GM18511 (cell line): ENCODE results near the gene SEMA5A.

Experiments used
- ATAC-seq: cut with Tn5 transposase; IDR thresholded peaks from one replicate; pipeline ENCODE4 v1.9.1; 2021; ENCODE audit warnings: mild to moderate bottlenecking, moderate library complexity; ENCODE audit not compliant: unreplicated experiment

SEMA5A gene

DNA sequence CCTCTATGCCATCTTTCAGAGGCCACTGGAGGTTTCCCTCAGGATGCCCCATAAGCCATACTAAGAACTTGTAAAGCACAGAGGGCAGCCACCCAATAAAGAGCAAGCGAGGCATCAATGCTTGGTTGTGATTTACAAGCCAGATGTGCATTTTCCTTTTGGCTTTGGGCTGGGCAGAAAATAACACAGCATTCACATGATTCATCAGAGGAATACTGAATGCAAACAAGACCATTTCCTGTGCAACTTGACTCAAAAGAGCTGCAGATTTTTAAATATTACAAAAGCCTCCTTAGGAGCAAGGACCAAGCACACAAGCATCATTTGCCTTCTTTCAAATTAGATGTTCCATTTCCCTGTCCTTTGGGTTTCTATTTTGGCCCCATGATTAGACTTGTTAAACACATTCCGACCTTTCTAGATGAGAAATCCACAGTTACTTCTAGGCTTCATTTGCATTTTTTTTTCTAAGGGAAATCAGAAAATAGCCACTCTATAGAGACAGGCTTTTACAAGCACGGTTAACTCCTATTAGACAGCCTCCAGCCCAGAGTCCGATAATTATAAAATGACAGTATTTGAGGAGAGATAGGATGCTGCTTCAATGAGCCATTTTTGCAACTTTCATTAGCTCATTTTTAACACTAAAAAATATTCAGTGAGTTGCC lies 207.8 kb downstream of the SEMA5A start:
- ATAC-seq = no peak

DNA sequence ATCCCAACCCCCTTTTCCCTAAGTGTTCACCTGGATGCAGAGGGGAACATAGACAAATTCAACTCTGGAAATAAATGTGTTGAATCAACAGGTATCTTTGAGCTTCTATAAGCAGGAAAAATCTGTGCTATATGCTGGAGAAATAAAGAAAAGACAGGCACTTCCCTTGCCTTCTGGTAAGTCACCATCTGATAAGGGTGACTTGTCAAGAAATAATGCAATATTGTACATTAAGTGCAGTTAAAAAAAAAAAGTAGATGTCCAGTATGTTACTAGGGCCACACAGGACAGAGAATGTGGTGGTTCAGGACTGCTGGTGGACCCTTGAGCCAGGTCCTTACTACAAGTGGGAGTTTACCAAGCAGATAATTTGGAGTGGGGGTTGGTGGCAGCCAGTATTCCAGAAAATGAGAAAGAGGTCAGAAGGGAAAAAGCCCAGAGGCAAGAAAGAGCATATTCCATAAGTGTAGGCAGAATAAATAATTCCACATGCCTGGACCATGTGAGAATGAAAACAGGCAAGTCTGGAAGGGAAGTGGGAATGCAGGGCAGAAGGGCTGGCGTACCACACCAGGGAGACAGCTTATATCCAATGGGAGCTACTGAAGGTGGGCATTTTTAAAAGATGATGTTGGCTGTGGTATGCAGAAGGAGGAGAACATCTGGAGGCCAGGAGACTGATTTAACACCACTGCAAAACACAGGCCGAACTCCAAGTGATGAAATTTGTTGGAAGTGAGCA lies 209.9 kb downstream of the SEMA5A start:
- ATAC-seq = no peak

DNA sequence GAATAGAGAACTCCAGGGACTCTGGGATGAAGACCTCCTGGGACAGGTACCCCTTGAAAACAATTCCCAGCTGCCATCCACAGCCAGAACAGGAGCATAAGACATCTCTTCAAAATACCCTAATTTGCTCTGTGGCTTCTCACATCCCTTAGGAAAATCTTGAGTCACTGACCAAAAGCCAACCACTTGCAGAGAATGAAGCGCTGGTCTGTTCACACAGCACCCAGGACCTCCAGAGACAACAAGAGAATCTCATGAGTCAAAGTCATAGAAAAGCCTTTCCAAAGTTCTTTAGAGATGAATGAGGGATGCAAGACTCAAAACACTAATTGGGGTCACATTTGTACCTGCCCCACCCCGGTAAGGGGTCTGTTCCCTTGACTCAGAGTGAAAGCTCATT lies 210.6 kb downstream of the SEMA5A start:
- ATAC-seq = no peak

DNA sequence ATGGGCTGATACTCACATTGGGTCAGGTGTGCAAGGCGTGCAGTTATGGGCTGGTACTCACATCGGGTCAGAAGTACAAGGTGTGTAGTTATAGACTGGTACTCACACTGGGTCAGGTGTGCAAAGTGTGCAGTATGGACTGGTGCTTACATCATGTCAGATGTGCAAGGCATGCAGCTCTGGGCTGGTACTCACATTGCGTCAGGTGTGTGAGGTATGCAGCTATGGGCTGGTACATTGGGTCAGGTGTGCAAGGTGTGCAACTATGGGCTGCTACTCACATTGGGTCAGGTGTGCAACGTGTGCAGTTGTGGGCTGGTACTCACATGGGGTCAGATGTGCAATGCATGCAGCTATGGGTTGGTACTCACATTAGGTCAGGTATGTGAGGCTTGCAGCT lies 213.8 kb downstream of the SEMA5A start:
- ATAC-seq = no peak

DNA sequence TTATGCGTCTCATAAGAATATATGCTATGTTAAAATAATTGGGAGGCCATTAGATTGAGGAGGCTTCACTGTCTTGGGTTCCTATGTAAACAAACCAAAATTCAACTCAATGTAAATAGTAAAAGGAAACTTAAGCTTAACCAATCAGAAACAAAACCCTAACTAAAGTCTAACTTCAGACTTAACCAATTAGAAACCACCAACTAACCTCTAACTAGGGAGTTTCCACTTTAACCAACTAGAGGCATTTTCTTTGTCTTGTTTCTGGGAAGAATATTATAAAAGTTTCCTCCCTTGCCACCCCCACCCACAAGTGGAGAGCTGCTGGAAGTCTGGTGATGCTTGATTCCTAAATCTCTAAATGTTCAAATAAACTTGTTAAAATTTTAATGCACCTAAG lies 214.5 kb downstream of the SEMA5A start:
- no peak for ATAC-seq

DNA sequence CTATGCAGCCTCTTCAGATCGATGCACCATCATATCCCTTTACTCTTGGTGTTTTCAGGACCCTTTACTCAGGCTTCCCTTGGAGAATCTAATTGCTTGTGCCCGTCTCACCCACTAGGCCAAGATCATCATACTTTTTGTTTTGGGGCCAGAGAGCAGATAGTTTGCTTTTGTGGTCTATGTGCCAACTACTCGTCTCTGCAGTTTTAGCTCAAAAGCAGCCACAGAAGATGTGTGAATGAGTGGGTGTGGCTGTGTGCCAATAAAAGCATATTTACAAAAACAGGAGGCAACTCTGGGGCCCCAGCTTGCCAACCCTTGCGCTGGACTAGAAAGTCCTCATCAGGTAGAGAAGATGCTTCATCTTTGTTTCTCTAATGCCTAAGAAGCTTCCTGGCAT lies 216.8 kb downstream of the SEMA5A start:
- ATAC-seq = no peak

DNA sequence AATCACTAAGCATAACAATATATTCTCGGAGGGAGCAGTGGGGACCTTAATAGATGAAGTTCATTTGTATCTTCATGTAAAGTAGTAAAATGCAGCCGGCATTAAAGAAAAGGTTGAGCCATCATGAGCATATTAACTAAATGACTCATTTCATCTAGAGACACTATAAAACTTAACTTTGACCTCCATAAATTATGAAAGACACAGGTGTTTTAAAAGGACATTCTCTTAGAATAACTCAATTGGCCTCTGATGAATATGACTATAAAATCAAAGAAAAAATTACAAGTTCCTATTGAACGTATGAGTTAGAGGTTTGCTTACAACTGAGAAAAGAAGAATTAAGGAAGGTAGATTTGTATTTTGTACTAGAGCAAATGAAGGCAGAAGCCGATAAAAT lies 220.3 kb downstream of the SEMA5A start:
- ATAC-seq = no peak

DNA sequence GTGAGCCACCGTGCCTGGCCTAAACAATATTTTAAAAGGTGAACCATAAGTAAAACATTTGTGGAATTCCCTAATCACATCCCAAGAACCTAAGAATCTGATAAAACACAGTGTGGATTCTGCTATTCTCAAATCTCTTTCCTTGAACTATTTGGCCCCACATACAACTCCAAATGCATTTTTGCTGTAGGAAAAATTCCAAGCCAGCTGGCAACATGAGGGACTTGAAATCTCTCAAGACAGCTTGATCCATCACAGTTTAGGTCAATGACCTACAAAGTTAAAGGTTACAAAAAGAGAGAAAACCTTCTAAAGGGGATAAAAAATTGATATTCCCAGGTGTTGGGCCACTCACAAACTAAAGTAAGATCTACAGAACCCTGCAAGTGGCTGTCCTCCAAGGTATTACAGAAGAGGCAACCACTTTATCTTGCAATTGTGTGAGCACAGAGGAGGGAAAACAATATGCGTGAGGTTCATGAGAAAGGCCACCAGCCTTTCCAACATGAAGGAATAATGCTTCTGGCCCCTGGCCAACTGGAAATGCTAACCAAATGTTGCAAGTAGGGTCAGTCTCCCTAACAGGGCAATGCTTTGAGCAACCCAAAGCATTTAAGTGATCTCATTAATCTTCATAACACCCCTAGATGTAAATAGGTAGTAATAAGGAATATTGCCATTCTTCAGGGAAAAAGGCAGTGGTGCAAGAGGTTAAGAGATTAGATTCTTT lies 221.4 kb downstream of the SEMA5A start:
- no peak for ATAC-seq

DNA sequence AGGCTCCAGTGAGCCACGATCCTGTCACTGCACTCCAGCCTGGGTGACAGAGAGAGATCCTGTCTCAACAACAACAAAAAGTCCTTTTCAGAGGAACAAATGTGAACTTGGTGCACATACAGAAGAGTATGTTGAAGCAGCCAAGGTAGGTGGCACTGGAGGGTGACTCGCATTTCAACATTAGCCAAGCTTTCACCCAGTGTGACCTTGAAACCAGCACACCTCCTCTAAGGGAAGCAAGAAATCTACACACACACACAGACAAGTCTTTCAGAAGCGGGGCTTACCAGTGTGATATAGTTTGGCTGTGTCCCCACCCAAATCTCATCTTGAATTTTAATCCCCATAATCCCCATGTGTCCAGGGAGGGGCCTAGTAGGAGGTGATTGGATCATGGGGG lies 225.2 kb downstream of the SEMA5A start:
- ATAC-seq = no peak

DNA sequence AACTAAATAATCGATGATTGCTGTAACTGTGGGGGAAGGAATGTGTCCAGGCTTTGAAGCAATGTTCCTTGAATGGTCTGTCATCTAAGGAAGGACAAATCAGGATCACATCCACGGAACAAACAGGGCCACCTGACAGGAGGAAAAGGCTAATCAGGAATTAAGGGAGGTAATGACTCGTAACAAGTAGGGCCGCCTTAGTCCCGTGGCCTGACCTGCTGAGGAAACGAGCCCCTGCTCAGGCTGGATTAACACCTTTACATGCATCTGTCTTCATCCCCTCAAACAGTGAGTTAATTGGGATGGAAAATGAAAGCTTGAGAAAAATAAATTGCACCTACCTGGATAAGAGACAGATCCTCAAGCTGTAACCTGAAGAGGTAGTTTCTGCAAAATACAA lies 227.8 kb downstream of the SEMA5A start:
- no peak for ATAC-seq

DNA sequence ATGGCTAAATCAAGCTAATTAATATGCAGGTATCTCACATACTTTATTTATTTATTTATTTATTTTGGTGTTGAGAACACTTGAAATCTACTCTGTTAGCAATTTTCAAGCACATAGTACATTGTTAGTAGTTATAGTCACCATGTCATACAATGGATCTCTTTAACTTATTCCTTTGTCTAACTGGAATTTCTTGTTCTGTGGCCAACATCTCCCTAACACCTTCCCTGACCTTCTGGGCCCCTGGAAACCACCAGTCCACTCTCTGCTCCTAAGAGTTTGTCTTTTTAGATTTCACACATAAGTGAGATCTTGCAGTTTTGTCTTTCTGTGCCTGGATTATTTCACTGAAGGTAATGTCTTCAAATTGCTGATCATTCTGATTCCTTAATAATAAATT lies 229.1 kb downstream of the SEMA5A start:
- no peak for ATAC-seq

DNA sequence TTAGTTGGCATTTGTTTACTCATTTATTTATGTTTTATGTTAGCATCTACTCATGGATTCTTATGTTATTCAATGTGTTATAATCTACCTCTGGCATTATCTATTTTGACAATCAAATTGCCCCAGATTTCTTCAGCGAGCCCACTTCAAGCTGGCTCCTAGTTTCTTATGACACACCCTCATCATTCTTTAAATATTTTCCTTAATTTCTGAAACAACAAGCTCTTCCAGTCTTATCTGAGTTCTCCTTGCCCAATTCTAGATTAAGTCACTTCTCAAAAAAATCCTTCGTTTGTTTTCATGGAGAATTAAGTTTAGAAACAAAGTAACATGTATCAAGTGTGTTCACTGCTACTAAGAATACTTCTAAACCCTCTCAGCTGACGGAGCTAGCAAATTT lies 229.8 kb downstream of the SEMA5A start:
- ATAC-seq = no peak

DNA sequence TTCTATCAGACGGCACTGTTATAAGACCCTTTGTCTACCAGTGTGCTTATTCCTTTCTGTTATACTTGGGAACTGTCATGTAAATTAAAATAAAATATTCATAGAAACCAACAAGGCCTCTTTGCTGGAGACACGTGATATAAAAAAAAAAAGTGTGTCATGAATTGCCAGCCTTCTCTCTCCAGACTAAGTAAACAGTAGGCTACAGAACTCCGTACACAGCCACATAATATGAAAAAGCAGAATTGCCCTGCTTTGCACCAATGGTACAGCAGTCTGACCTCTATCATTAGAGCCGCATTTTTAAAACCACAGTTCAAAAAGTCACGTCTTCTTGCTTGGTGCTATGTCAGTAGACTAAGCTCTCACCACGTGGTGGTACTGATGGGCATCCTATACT lies 231.3 kb downstream of the SEMA5A start:
- ATAC-seq = no peak

DNA sequence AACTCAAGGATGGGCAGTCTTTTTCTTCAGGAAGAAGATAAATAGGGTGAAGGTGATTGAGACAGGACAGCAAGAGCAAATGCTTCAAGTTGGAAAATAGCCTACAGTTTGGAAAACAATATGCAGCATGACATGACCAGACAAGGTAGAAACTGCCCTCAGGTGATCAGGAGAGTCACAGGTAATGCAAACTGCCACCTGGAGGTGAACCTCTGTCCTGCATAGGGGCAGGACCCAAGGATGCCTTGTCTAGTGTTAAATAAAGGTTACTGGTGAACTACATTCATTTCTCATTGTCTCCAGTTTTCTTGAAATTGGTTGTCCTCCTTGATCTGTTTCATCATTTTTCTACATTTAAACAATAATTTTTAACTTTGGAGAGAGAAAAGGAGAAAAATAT lies 232.1 kb downstream of the SEMA5A start:
- no peak for ATAC-seq

DNA sequence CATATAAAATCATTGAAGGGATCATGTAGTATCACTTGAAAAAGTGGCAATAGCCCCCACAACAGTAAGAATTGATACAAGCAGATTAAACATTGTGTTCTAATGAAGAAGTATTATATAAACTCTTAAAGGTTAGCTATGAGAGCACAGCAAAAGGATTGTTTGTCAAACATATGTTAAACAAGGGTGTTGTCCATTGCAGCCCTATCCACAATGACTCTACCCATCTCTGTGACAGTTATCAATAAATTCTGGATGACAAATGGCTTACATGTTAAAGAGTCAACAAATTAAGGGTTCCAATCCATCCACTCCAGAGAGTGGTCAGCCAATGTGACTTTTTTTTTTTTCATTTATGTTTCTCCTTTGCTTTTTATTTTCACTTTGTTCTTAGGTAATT lies 238.7 kb downstream of the SEMA5A start:
- ATAC-seq = no peak

DNA sequence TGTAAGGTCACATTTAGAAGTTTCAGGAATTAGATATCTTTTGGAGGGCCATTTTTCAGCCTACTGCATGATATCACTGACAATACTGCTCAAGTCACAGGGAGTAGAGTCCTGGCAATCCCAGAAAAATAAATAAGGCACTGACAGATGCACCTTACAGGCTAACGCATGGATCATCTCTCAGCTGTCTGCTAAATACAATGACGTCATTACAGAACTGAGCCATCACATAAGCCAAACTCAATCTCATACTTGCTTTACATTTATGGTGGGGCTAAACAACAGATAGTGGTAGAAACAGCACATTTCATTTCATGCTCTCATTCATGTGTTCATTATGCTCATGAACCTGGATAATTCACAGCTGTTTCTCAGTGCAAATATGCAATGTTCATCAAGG lies 243.7 kb downstream of the SEMA5A start:
- no peak for ATAC-seq

DNA sequence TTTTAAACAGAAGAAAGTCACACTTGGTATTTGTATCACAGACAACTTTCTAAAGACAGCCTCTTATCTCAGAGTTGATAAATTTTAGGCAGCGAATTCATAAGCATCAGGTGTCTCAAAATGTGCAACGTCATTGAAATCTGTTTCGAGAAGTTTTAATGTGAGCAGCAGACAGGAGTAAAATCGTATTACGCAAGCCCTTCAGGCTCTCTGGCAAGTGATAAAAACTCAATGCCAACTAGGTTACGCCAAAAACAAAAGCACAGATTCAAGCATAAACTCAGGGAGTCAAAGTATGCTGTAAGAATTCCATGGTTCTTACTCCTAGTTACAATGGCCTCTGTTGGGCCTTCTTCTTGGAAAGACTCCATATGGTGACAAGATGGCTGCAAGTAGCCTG lies 244.7 kb downstream of the SEMA5A start:
- no peak for ATAC-seq

DNA sequence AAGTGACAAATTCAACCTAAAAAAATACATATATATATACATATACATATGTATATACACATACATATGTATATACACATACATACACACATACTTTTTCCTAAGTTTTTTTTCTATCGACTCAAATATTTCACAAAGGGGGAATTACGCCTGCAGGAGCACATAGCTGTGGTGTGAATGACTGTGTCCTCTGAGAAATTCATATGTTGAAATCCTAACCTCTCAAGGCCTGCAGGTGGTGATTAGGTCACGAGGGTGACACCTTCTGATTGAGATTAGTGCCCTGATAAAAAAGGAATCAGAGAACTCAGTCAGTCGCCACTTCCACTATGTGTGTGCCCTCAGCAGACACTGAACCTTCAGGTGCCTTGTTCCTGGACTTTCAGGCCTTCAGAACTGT lies 248.7 kb downstream of the SEMA5A start:
- ATAC-seq = no peak

DNA sequence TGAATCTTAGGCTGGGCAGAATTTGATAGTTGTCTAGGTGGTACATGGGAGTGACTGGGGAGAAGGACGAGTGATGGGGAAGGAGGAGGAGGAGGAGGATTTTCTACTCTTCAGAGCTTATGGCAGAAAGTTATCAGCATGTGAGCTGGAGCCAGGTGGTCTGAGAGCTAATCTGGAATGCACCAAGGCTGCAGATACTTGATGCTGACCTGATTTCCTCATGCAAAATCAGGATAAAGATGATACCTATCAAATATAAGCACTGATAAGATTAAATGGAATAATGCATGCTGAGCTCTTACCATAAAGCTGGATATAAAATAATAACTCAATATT lies 250.4 kb downstream of the SEMA5A start:
- no peak for ATAC-seq

DNA sequence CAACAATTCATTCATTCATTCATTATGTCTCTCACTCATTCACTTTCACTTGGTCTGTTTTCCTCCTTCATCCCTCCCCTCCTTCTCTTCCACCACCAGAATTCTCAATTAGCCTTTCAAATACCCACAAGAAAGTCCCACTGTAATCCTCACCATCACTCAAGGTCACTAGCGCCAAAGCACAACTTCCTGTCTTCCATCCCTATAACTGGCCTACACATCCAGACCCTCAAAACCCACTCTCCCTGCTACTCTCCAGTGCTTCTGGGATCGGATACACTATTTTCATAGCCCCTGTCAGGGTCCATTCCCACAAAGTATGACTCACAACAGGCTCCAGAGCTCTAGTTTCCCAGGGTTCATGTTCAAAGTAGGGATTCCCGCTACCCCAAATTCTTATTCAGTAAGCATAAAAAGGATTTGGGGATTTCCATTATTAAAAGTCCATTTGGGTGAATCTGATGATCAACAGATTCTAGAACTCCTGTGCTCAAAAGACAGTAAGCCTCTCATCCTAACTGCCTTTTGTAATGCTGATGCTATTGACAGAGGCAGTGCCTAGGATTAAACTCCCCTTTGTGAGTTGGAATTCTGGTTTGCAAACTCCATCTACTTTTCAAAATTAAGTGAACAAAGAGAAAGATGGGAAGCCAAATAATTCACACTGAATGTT lies 250.9 kb downstream of the SEMA5A start:
- ATAC-seq = no peak

DNA sequence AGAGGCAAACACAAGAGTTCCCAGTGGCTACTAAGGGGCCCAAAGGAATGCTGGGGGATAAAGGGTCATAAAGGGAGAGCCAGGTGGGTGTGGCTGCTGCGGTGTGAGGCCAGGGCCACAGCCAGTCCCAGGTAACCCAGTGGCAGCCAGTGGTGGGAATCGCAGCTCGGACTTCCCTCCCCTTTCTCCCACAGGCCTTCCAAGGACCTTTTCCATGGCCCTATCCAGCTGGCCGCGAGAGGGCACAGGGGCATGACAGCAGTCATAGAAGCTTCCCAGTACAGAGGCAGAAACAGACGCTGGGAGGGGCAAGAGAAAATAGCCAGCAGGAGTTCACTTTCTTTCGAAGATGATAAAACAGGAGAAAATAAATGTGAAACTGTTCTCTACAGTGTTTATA lies 257.6 kb downstream of the SEMA5A start:
- ATAC-seq = no peak

DNA sequence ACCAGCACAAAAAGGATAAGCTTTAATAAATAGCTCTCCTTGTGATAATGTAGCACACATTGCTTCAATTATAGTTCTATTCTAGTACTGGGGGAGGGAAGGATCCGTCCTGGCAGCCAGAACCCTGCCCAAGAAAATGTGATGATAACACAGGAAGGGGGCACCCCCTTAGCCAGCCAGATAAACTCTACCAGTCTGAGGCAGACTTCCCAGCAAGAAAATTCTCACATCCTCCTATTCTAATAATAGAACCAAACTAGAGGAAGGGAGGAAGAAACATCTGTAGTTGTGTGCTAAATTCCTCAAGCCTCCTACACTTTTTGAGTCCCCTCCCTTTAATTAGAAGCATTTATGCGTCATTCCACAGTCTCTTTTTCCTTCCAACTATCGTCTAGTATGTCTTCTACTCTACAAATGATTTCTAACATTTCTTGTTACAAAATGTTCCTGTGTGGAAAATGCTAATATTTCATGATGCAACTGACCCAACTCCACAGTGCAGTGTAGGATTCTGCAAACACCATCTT lies 261.0 kb downstream of the SEMA5A start:
- ATAC-seq = no peak
